GM23338 (cell line): ENCODE measurements around the gene GAP43. TPM values are rescaled to one million over a fixed set of nuclear protein-coding genes. Genes with fewer than 3 reads are reported as not detected.

Source experiments
- ATAC-seq: fragments of 200-7000 bp; cut with Tn5 transposase; 3 replicates; pipeline ENCODE4 v1.9.1; 2020
- DNase-seq: peaks from one replicate; pipeline ENCODE4 v3.0.0-alpha.2; 2015; ENCODE audit warnings: low spot score
- H2AFZ ChIP-seq: fragments of 200-600 bp; sonication (generic); 2 replicates; pipeline ENCODE4 v1.8.0; 2016; ENCODE audit warnings: antibody characterized with exemption, mild to moderate bottlenecking, moderate library complexity
- H3F3A ChIP-seq: fragments of 200-600 bp; sonication (generic); replicated peaks from 2 replicates; pipeline ENCODE4 v1.8.0; 2017; ENCODE audit warnings: antibody characterized with exemption, mixed run types, low read depth
- H3K27ac ChIP-seq: fragments of 200-600 bp; sonication (generic); 2 replicates; pipeline ENCODE4 v1.6.1; 2016; ENCODE audit warnings: low read depth
- H3K27me3 ChIP-seq: fragments of 200-600 bp; sonication (generic); 2 replicates; pipeline ENCODE4 v1.8.0; 2016; ENCODE audit warnings: mild to moderate bottlenecking, mixed run types, moderate library complexity; ENCODE audit not compliant: insufficient read depth
- H3K36me3 ChIP-seq: fragments of 200-600 bp; sonication (generic); 2 replicates; pipeline ENCODE4 v1.8.0; 2016; ENCODE audit warnings: mild to moderate bottlenecking; ENCODE audit not compliant: insufficient read depth
- H3K4me1 ChIP-seq: fragments of 200-600 bp; sonication (generic); 2 replicates; pipeline ENCODE4 v1.8.0; 2016; ENCODE audit warnings: mild to moderate bottlenecking, moderate library complexity; ENCODE audit not compliant: insufficient read depth
- H3K4me2 ChIP-seq: fragments of 200-600 bp; sonication (generic); 2 replicates; pipeline ENCODE4 v1.7.1; 2017; ENCODE audit warnings: mixed run types
- H3K4me3 ChIP-seq: fragments of 200-600 bp; sonication (generic); 2 replicates; pipeline ENCODE4 v1.6.1; 2016; ENCODE audit warnings: mixed run types
- H3K79me2 ChIP-seq: fragments of 200-600 bp; sonication (generic); replicated peaks from 2 replicates; pipeline ENCODE4 v1.8.0; 2017; ENCODE audit warnings: mild to moderate bottlenecking; ENCODE audit not compliant: insufficient read depth
- H3K9me2 ChIP-seq: fragments of 200-600 bp; sonication (generic); 2 replicates; pipeline ENCODE4 v1.8.0; 2017; ENCODE audit not compliant: insufficient read depth
- H4K20me1 ChIP-seq: fragments of 200-600 bp; sonication (generic); replicated peaks from 2 replicates; pipeline ENCODE4 v1.8.0; 2017; ENCODE audit warnings: mild to moderate bottlenecking; ENCODE audit not compliant: insufficient read depth
- H3K27ac Mint-ChIP-seq: 2 replicates; pipeline ENCODE4 v1.8.0; 2020; ENCODE audit warnings: inconsistent platforms, mild to moderate bottlenecking, moderate library complexity, mixed read lengths
- H3K27me3 Mint-ChIP-seq: 3 replicates; pipeline ENCODE4 v1.8.0; 2022; ENCODE audit warnings: low read depth, mild to moderate bottlenecking, moderate library complexity, mixed read lengths, inconsistent platforms; ENCODE audit not compliant: insufficient read depth, poor library complexity
- H3K36me3 Mint-ChIP-seq: 3 replicates; pipeline ENCODE4 v1.8.0; 2021; ENCODE audit warnings: low read depth, mild to moderate bottlenecking, inconsistent platforms, moderate library complexity, mixed read lengths
- H3K4me1 Mint-ChIP-seq: 3 replicates; pipeline ENCODE4 v1.8.0; 2020; ENCODE audit warnings: mild to moderate bottlenecking, inconsistent platforms, mixed read lengths
- H3K4me3 Mint-ChIP-seq: 3 replicates; pipeline ENCODE4 v1.8.0; 2021; ENCODE audit warnings: moderate library complexity, mild to moderate bottlenecking, inconsistent platforms, mixed read lengths
- H3K9me3 Mint-ChIP-seq: 3 replicates; pipeline ENCODE4 v1.8.0; 2020; ENCODE audit warnings: moderate library complexity, mild to moderate bottlenecking, inconsistent platforms, mixed read lengths
- EZH2 ChIP-seq: fragments of 200-600 bp; sonication (generic); IDR thresholded peaks from one replicate; pipeline ENCODE4 v1.8.0; 2017; ENCODE audit warnings: antibody characterized with exemption, mild to moderate bottlenecking, low read depth; ENCODE audit not compliant: unreplicated experiment
- EZH2phosphoT487 ChIP-seq: fragments of 200-600 bp; sonication (generic); IDR thresholded peaks from one replicate; pipeline ENCODE4 v1.8.1; 2018; ENCODE audit warnings: antibody characterized with exemption; ENCODE audit not compliant: unreplicated experiment
- POLR2AphosphoS5 ChIP-seq: IDR thresholded peaks from 2 replicates; pipeline ENCODE4 v1.6.1; 2016; ENCODE audit warnings: antibody characterized with exemption, low read depth
- STAT1 ChIP-seq: IDR thresholded peaks from one replicate; pipeline ENCODE4 v1.6.1; 2016; ENCODE audit warnings: antibody characterized with exemption; ENCODE audit not compliant: unreplicated experiment
- ZNF331 ChIP-seq: fragments of 250-450 bp; sonication (Bioruptor Pico); IDR thresholded peaks from 2 replicates; pipeline ENCODE4 v1.5.0; 2020; ENCODE audit warnings: low read depth, mild to moderate bottlenecking, moderate library complexity
- polyA plus RNA-seq: library from polyadenylated mRNA; unstranded; fragments of >200 nt; fragmentation: Nextera tagmentation; extraction: Ambion mirVana; gene quantifications from 2 replicates; pipeline ENCODE4 v1.2.1, GENCODE V29; 2016
- total RNA-seq: library from RNA; depleted of rRNA; stranded (reverse); fragments of >200 nt; shearing (Covaris generic); gene quantifications from 2 replicates; pipeline ENCODE4 v1.2.3, GENCODE V29; 2014
- TF ChIP-seq, protein P1 (sequence below): fragments of 250-450 bp; sonication (Bioruptor Pico); IDR thresholded peaks from 2 replicates; pipeline ENCODE4 v1.5.0; 2020; ENCODE audit warnings: mild to moderate bottlenecking, moderate library complexity
- TF ChIP-seq, protein P2 (sequence below): IDR thresholded peaks from 2 replicates; pipeline ENCODE4 v1.6.1; 2016; ENCODE audit warnings: antibody characterized with exemption

The GAP43 gene
- total and polyA plus RNA-seq, 2 experiments from 2014 or later: 16.1 to 48.1 TPM

DNA sequence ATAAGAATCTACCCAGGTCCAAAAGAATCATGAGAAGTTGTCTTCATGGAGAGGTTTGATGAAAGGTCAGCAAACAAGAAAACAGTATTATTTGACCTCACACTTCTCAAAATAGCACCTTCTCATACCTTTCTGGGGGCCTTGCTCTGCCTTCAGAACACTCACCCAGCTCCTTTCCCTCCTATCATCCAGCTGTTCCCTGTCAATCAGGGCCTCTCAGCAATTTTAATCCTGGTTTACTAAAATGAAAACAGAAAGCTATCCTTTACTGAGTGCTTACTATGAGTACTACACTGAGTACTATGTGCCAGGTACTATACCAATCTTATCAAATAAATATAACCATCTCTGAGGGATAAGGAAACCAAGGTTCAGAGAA lies 138.6 kb downstream of the GAP43 start:
- Mint-ChIP-seq H3K36me3 (no peaks in the 10 kb centered on the region), H3K27me3 (no peaks in the 10 kb centered on the region)

More for the DNA sequence above, 138.6 kb downstream of the GAP43 start:
- Mint-ChIP-seq H3K4me3 (no peak overlapping the region), H3K4me1 (peaks cover 11% of the 10 kb centered on the region; the same call in 2 of the 3 replicates), H3K27ac (no peak overlapping the region), H3K9me3 (no peaks in the 10 kb centered on the region)
- Histone ChIP-seq H3K4me3 (no peak overlapping the region), H3F3A (no peaks in the 10 kb centered on the region), H3K27me3 (no peaks in the 10 kb centered on the region), H3K79me2 (no peaks in the 10 kb centered on the region), H2AFZ (no peak overlapping the region), H3K27ac (no peak overlapping the region), H3K9me2 (no peaks in the 10 kb centered on the region), H3K4me2 (no peak overlapping the region), H4K20me1 (no peaks in the 10 kb centered on the region), H3K4me1 (0 out of 2 replicates have a peak, but pooled peaks cover 7% of the 10 kb centered on the region), H3K36me3 (no peaks in the 10 kb centered on the region)
- ATAC-seq (no peak), DNase-seq (no peak)
- TF ChIP-seq, protein P1, sequence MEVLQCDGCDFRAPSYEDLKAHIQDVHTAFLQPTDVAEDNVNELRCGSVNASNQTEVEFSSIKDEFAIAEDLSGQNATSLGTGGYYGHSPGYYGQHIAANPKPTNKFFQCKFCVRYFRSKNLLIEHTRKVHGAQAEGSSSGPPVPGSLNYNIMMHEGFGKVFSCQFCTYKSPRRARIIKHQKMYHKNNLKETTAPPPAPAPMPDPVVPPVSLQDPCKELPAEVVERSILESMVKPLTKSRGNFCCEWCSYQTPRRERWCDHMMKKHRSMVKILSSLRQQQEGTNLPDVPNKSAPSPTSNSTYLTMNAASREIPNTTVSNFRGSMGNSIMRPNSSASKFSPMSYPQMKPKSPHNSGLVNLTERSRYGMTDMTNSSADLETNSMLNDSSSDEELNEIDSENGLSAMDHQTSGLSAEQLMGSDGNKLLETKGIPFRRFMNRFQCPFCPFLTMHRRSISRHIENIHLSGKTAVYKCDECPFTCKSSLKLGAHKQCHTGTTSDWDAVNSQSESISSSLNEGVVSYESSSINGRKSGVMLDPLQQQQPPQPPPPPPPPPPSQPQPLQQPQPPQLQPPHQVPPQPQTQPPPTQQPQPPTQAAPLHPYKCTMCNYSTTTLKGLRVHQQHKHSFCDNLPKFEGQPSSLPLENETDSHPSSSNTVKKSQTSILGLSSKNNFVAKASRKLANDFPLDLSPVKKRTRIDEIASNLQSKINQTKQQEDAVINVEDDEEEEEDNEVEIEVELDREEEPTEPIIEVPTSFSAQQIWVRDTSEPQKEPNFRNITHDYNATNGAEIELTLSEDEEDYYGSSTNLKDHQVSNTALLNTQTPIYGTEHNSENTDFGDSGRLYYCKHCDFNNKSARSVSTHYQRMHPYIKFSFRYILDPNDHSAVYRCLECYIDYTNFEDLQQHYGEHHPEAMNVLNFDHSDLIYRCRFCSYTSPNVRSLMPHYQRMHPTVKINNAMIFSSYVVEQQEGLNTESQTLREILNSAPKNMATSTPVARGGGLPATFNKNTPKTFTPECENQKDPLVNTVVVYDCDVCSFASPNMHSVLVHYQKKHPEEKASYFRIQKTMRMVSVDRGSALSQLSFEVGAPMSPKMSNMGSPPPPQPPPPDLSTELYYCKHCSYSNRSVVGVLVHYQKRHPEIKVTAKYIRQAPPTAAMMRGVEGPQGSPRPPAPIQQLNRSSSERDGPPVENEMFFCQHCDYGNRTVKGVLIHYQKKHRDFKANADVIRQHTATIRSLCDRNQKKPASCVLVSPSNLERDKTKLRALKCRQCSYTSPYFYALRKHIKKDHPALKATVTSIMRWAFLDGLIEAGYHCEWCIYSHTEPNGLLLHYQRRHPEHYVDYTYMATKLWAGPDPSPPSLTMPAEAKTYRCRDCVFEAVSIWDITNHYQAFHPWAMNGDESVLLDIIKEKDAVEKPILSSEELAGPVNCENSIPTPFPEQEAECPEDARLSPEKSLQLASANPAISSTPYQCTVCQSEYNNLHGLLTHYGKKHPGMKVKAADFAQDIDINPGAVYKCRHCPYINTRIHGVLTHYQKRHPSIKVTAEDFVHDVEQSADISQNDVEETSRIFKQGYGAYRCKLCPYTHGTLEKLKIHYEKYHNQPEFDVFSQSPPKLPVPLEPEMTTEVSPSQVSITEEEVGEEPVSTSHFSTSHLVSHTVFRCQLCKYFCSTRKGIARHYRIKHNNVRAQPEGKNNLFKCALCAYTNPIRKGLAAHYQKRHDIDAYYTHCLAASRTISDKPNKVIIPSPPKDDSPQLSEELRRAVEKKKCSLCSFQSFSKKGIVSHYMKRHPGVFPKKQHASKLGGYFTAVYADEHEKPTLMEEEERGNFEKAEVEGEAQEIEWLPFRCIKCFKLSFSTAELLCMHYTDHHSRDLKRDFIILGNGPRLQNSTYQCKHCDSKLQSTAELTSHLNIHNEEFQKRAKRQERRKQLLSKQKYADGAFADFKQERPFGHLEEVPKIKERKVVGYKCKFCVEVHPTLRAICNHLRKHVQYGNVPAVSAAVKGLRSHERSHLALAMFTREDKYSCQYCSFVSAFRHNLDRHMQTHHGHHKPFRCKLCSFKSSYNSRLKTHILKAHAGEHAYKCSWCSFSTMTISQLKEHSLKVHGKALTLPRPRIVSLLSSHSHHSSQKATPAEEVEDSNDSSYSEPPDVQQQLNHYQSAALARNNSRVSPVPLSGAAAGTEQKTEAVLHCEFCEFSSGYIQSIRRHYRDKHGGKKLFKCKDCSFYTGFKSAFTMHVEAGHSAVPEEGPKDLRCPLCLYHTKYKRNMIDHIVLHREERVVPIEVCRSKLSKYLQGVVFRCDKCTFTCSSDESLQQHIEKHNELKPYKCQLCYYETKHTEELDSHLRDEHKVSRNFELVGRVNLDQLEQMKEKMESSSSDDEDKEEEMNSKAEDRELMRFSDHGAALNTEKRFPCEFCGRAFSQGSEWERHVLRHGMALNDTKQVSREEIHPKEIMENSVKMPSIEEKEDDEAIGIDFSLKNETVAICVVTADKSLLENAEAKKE: no peak
- TF ChIP-seq, protein P2, sequence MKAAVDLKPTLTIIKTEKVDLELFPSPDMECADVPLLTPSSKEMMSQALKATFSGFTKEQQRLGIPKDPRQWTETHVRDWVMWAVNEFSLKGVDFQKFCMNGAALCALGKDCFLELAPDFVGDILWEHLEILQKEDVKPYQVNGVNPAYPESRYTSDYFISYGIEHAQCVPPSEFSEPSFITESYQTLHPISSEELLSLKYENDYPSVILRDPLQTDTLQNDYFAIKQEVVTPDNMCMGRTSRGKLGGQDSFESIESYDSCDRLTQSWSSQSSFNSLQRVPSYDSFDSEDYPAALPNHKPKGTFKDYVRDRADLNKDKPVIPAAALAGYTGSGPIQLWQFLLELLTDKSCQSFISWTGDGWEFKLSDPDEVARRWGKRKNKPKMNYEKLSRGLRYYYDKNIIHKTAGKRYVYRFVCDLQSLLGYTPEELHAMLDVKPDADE: no peak
- no peak for TF ChIP-seq EZH2phosphoT487
- TF ChIP-seq ZNF331: no peak
- no peak for TF ChIP-seq EZH2
- TF ChIP-seq POLR2AphosphoS5: no peak
- TF ChIP-seq STAT1: no peak
